ENCODE results near the gene MSLN. TPM values are rescaled to one million over a fixed set of nuclear protein-coding genes. Genes with fewer than 3 reads are reported as not detected.

Gene MSLN
- total RNA-seq, 1 experiment from 2014 or later: not detected

- CTCF ChIA-PET: no interaction called here
- no TSS peak for BruUV-seq (replicated peaks)
These were observed 1.3 kb downstream of the MSLN start for GRCh38 chr16:761625-762513.

DNA sequence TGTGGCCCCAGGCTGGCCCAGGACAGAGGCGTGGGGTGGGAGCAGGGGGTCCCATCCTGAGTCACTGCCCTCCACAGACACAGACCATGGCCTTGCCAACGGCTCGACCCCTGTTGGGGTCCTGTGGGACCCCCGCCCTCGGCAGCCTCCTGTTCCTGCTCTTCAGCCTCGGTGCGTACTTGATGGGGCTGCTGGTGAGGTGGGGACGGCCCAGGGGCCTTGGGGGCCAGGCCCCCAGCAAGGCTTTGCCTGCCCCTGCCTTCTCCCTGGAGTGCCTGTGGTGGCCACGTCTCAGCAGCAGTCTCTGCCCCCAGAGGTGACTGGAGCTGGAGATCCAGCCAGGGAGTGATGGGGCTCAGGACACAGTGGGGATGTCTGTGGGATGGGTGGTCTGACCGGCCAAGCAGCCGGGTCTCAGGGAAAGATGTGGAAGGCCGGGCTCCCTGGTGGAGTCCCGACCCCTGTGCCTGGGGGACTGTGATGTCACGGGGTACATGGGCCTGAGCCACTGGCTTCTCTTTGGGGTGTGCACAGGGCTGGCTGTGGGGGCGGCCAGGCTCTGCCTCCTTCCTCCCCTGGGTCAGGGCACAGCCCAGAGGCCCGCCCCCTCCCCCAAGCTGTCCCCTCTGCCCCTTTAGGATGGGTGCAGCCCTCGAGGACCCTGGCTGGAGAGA lies 2.2 kb downstream of the MSLN start:
- intact Hi-C loops (cut with micrococcal nuclease; ENCODE audit: unreplicated experiment): no loop called here
- Histone ChIP-seq H3K4me1 (ENCODE audit: insufficient read depth, low read length, poor library complexity, severe bottlenecking) (no peaks in the 10 kb centered on the region), H3K27me3 (replicated peaks; ENCODE audit: insufficient read depth, low read depth, low read length, poor library complexity) (no peaks in the 10 kb centered on the region), H3K36me3 (ENCODE audit: insufficient read depth, low read length, poor library complexity, severe bottlenecking) (no peaks in the 10 kb centered on the region), H3K4me3 (ENCODE audit: low read depth, low read length, poor library complexity, severe bottlenecking) (no peak overlapping the region), H3K9me3 (ENCODE audit: low read depth, low read length, poor library complexity, severe bottlenecking) (no peaks in the 10 kb centered on the region), H3K27ac (ENCODE audit: low read depth, low read length, poor library complexity, severe bottlenecking) (no peak overlapping the region)
- no TSS peak for BruUV-seq (replicated peaks)
- no peak for DNase-seq (ENCODE audit: low spot score)
- TF ChIP-seq CTCF (conservative IDR thresholded peaks at IDR 0.05; ENCODE audit: low read depth, low read length): no peak
- no peak for TF ChIP-seq EZH2 (IDR thresholded peaks at IDR 0.05; ENCODE audit: borderline replicate concordance, low read depth, low read length, poor library complexity, severe bottlenecking)
- ChIA-PET POLR2A (ENCODE audit: low non-redundant PET) (no interaction called here), CTCF (no interaction called here)

More at GRCh38 chr16:761625-762513, 1.3 kb downstream of the MSLN start:
- Histone ChIP-seq H3K27me3 (replicated peaks; ENCODE audit: insufficient read depth, low read depth, low read length, poor library complexity) (no peaks in the 10 kb centered on the region), H3K4me1 (ENCODE audit: insufficient read depth, low read length, poor library complexity, severe bottlenecking) (no peaks in the 10 kb centered on the region), H3K9me3 (ENCODE audit: low read depth, low read length, poor library complexity, severe bottlenecking) (no peaks in the 10 kb centered on the region), H3K27ac (ENCODE audit: low read depth, low read length, poor library complexity, severe bottlenecking) (no peak overlapping the region), H3K4me3 (ENCODE audit: low read depth, low read length, poor library complexity, severe bottlenecking) (no peak overlapping the region), H3K36me3 (ENCODE audit: insufficient read depth, low read length, poor library complexity, severe bottlenecking) (no peaks in the 10 kb centered on the region)
- no peak for DNase-seq (ENCODE audit: low spot score)
- POLR2A ChIA-PET (ENCODE audit: low non-redundant PET): no interaction called here
- TF ChIP-seq CTCF (conservative IDR thresholded peaks at IDR 0.05; ENCODE audit: low read depth, low read length): no peak
- TF ChIP-seq EZH2 (IDR thresholded peaks at IDR 0.05; ENCODE audit: borderline replicate concordance, low read depth, low read length, poor library complexity, severe bottlenecking): no peak
- intact Hi-C loops (cut with micrococcal nuclease; ENCODE audit: unreplicated experiment): no loop called here

GRCh38 chr16:763369-764183 lies 3.0 kb downstream of the MSLN start:
- no peak overlapping the region for H3K4me3 ChIP-seq (ENCODE audit: low read depth, low read length, poor library complexity, severe bottlenecking)
- no peaks in the 10 kb centered on the region for H3K27me3 ChIP-seq (replicated peaks; ENCODE audit: insufficient read depth, low read depth, low read length, poor library complexity)
- no peak for TF ChIP-seq EZH2 (IDR thresholded peaks at IDR 0.05; ENCODE audit: borderline replicate concordance, low read depth, low read length, poor library complexity, severe bottlenecking)
- no peak for TF ChIP-seq CTCF (conservative IDR thresholded peaks at IDR 0.05; ENCODE audit: low read depth, low read length)
- CTCF ChIA-PET: no interaction called here
- intact Hi-C loops (cut with micrococcal nuclease; ENCODE audit: unreplicated experiment): no loop called here
- no peaks in the 10 kb centered on the region for H3K9me3 ChIP-seq (ENCODE audit: low read depth, low read length, poor library complexity, severe bottlenecking)
- no peak for DNase-seq (ENCODE audit: low spot score)
- H3K4me1 ChIP-seq (ENCODE audit: insufficient read depth, low read length, poor library complexity, severe bottlenecking): no peaks in the 10 kb centered on the region
- no peaks in the 10 kb centered on the region for H3K36me3 ChIP-seq (ENCODE audit: insufficient read depth, low read length, poor library complexity, severe bottlenecking)
- no TSS peak for BruUV-seq (replicated peaks)
- POLR2A ChIA-PET (ENCODE audit: low non-redundant PET): no interaction called here
- H3K27ac ChIP-seq (ENCODE audit: low read depth, low read length, poor library complexity, severe bottlenecking): no peak overlapping the region

Data from A673 (cell line).